K562 (cell line): Measurements from ENCODE around the gene GTF2H4. TPM values are rescaled to one million over a fixed set of nuclear protein-coding genes. Genes with fewer than 3 reads are reported as not detected.

Experiments used
- ARNT ChIP-seq, 2 experiments: fragments of 450-650 bp; IDR thresholded peaks; 2 replicates each; pipeline ENCODE4 v1.6.1; 2016; ENCODE audit warnings: mild to moderate bottlenecking in 1 of 2
- ATF1 ChIP-seq, 2 experiments: fragments of 450-650 bp in 1 of 2; IDR thresholded peaks; 2 replicates each; pipeline ENCODE4 v1.6.1; 2016; ENCODE audit warnings: missing compliant biosample characterization in 1 of 2, missing genetic modification characterization in 1 of 2
- DEAF1 ChIP-seq: fragments of 450-650 bp; formaldehyde crosslinking; IDR thresholded peaks from 2 replicates; pipeline ENCODE4 v1.4.0; 2020; ENCODE audit warnings: mild to moderate bottlenecking, moderate library complexity
- E2F6 ChIP-seq, 2 experiments: IDR thresholded peaks; 2 replicates each; pipeline ENCODE4 v1.6.1; 2011; ENCODE audit warnings: borderline replicate concordance in 1 of 2, control low read depth in 1 of 2, low read depth in 1 of 2, low read length in 1 of 2, mild to moderate bottlenecking in 1 of 2, mixed read lengths in 1 of 2, moderate library complexity in 1 of 2; ENCODE audit not compliant: insufficient read depth in 1 of 2, insufficient read length in 1 of 2, poor library complexity in 1 of 2, severe bottlenecking in 1 of 2; ENCODE audit errors: extremely low read depth in 1 of 2
- FOXJ3 ChIP-seq: sonication (generic); formaldehyde crosslinking; IDR thresholded peaks from 2 replicates; pipeline ENCODE4 v1.4.0; 2020; ENCODE audit warnings: mild to moderate bottlenecking, missing genetic modification reagents
- HMBOX1 ChIP-seq: sonication (generic); IDR thresholded peaks from 2 replicates; pipeline ENCODE4 v1.6.1; 2016
- MEF2D ChIP-seq: conservative IDR thresholded peaks from 2 replicates; pipeline ENCODE4 v1.6.1; 2016; ENCODE audit warnings: low read depth, missing genetic modification characterization, missing compliant biosample characterization
- MLLT1 ChIP-seq, 2 experiments: fragments of 450-650 bp; IDR thresholded peaks; 2 replicates each; pipeline ENCODE4 v1.6.1; 2016
- NCOA1 ChIP-seq: fragments of 450-650 bp; IDR thresholded peaks from 2 replicates; pipeline ENCODE4 v1.6.1; 2016; ENCODE audit warnings: low read depth
- NUFIP1 ChIP-seq: fragments of 450-650 bp; IDR thresholded peaks from 2 replicates; pipeline ENCODE4 v1.6.1; 2018; ENCODE audit not compliant: partially characterized antibody
- RB1 ChIP-seq: fragments of 450-650 bp; IDR thresholded peaks from 2 replicates; pipeline ENCODE4 v1.6.1; 2017; ENCODE audit warnings: low read depth, mild to moderate bottlenecking
- TFAM ChIP-seq: fragments of 250-450 bp; sonication (Bioruptor Pico); conservative IDR thresholded peaks from 2 replicates; pipeline ENCODE4 v1.5.0; 2021; ENCODE audit warnings: mild to moderate bottlenecking, moderate library complexity
- ZBED1 ChIP-seq: IDR thresholded peaks from 2 replicates; pipeline ENCODE4 v1.6.1; 2014
- ZBTB26 ChIP-seq: fragments of 450-650 bp; formaldehyde crosslinking; IDR thresholded peaks from 2 replicates; pipeline ENCODE4 v1.4.0; 2022; ENCODE audit warnings: missing genetic modification characterization
- ZNF75A ChIP-seq: fragments of 450-650 bp; formaldehyde crosslinking; IDR thresholded peaks from 2 replicates; pipeline ENCODE4 v1.4.0; 2020; ENCODE audit warnings: mild to moderate bottlenecking
- polyA plus RNA-seq, 8 experiments: library from polyadenylated mRNA; depleted of rRNA in 4 of 8; stranded (reverse) in 5 of 8; unstranded in 3 of 8; fragments of >200 nt; fragmentation: Nextera tagmentation in 2 of 8; fragmentation: Illumina TruSeq in 1 of 8; extraction: Ambion mirVana in 2 of 8; extraction: Trizol in 1 of 8; gene quantifications; 2 replicates each; pipeline versions ENCODE4 v1.2.1 to v1.2.3, GENCODE V29; 2011 to 2014; ENCODE audit warnings: inconsistent platforms in 1 of 8, missing spikeins in 1 of 8
- total RNA-seq, 7 experiments: library from RNA; depleted of rRNA in 6 of 7; stranded (reverse); fragments of >200 nt in 6 of 7; fragmentation: Illumina TruSeq in 2 of 7; extraction: Trizol in 2 of 7; gene quantifications; 2 replicates each; pipeline versions ENCODE4 v1.2.1 to v1.2.3, GENCODE V29; 2011 to 2021; ENCODE audit warnings: low replicate concordance in 1 of 7
- TF ChIP-seq, protein P1 (sequence below), 3 experiments: fragments of 200-800 bp in 1 of 3; fragments of 250-450 bp in 1 of 3; fragments of 450-650 bp in 1 of 3; sonication (Bioruptor Pico) in 1 of 3; sonication (Bioruptor generic) in 1 of 3; formaldehyde crosslinking in 1 of 3; IDR thresholded peaks; 2 replicates each; pipeline versions ENCODE4 v1.6.1 to v1.8.0; 2016 to 2022; ENCODE audit warnings: mild to moderate bottlenecking in 2 of 3, missing genetic modification characterization in 2 of 3, missing compliant biosample characterization in 1 of 3, moderate library complexity in 1 of 3
- TF ChIP-seq, protein P2 (sequence below): fragments of 250-450 bp; sonication (Bioruptor Pico); IDR thresholded peaks from 2 replicates; pipeline ENCODE4 v1.4.0; 2020

GTF2H4 gene
- total and polyA plus RNA-seq, 9 of the 15 experiments (the other 6 are each of a cell fraction or from before 2014, with no cell fraction given), result 3.6 to 86.1 (median 39.6) TPM

DNA sequence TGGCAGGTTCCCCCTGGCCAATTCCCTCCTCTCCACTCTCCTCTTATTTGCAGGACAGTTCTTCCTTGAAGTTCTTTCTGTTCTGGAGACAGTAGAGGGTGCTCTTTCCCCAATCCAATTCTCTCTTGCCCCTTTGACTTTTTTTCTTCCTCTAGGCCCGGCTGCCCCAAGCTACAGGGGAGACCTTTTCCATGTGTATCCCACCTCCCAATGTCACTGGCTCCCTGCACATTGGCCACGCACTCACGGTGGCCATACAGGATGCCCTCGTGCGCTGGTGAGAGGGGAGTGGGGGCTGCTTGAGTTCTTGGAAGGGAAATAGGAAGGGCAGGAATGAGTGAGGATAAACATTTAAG lies 7.6 kb downstream of the GTF2H4 start (continued):
- TF ChIP-seq, protein P1, sequence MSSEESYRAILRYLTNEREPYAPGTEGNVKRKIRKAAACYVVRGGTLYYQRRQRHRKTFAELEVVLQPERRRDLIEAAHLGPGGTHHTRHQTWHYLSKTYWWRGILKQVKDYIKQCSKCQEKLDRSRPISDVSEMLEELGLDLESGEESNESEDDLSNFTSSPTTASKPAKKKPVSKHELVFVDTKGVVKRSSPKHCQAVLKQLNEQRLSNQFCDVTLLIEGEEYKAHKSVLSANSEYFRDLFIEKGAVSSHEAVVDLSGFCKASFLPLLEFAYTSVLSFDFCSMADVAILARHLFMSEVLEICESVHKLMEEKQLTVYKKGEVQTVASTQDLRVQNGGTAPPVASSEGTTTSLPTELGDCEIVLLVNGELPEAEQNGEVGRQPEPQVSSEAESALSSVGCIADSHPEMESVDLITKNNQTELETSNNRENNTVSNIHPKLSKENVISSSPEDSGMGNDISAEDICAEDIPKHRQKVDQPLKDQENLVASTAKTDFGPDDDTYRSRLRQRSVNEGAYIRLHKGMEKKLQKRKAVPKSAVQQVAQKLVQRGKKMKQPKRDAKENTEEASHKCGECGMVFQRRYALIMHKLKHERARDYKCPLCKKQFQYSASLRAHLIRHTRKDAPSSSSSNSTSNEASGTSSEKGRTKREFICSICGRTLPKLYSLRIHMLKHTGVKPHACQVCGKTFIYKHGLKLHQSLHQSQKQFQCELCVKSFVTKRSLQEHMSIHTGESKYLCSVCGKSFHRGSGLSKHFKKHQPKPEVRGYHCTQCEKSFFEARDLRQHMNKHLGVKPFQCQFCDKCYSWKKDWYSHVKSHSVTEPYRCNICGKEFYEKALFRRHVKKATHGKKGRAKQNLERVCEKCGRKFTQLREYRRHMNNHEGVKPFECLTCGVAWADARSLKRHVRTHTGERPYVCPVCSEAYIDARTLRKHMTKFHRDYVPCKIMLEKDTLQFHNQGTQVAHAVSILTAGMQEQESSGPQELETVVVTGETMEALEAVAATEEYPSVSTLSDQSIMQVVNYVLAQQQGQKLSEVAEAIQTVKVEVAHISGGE (CRISPR knock-in tag; IDR thresholded peaks at IDR 0.05), result peak in 1 of 3 experiments; percentile 53; a peak in 1 of 6 replicates
- peak; percentile 42 for TF ChIP-seq NUFIP1
- no peak for TF ChIP-seq E2F6 (IDR thresholded peaks at IDR 0.05; ENCODE audit: borderline replicate concordance in 1 of 2, extremely low read depth in 1 of 2, insufficient read depth in 1 of 2, insufficient read length in 1 of 2, low read depth in 1 of 2, low read length in 1 of 2, poor library complexity in 1 of 2, severe bottlenecking in 1 of 2)
- TF ChIP-seq ZBTB26, result peak; percentile 55; the same call in 1 of the 2 replicates
- no peak for TF ChIP-seq HMBOX1
- no peak for TF ChIP-seq ATF1 (CRISPR knock-in tag; IDR thresholded peaks at IDR 0.05)
- TF ChIP-seq ATF1 (tag; IDR thresholded peaks at IDR 0.05), result no peak
- TF ChIP-seq, protein P2, sequence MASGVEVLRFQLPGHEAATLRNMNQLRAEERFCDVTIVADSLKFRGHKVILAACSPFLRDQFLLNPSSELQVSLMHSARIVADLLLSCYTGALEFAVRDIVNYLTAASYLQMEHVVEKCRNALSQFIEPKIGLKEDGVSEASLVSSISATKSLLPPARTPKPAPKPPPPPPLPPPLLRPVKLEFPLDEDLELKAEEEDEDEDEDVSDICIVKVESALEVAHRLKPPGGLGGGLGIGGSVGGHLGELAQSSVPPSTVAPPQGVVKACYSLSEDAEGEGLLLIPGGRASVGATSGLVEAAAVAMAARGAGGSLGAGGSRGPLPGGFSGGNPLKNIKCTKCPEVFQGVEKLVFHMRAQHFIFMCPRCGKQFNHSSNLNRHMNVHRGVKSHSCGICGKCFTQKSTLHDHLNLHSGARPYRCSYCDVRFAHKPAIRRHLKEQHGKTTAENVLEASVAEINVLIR (CRISPR knock-in tag), result no peak
- no peak for TF ChIP-seq TFAM (CRISPR knock-in tag)
- no peak for TF ChIP-seq MEF2D (tag)
- peak; percentile 17; the same call in 1 of the 2 replicates for TF ChIP-seq NCOA1
- 0 out of 4 replicates have a peak, but pooled peaks of 1 of the 2 experiments have one; percentile 26 for TF ChIP-seq ARNT (IDR thresholded peaks at IDR 0.05)
- no peak for TF ChIP-seq FOXJ3 (CRISPR knock-in tag)
- no peak for TF ChIP-seq ZNF75A
- TF ChIP-seq DEAF1 (CRISPR knock-in tag), result peak; percentile 83
- no peak for TF ChIP-seq ZBED1
- peak; percentile 13; the same call in 1 of the 2 replicates for TF ChIP-seq RB1
- no peak for TF ChIP-seq MLLT1 (IDR thresholded peaks at IDR 0.05)
